GM21723 (cell line): ENCODE measurements around the gene MMAB.

Experiments
- ATAC-seq: cut with Tn5 transposase; IDR thresholded peaks from one replicate; pipeline ENCODE4 v1.9.1; 2021; ENCODE audit warnings: mild to moderate bottlenecking, moderate library complexity; ENCODE audit not compliant: unreplicated experiment

The MMAB gene

DNA sequence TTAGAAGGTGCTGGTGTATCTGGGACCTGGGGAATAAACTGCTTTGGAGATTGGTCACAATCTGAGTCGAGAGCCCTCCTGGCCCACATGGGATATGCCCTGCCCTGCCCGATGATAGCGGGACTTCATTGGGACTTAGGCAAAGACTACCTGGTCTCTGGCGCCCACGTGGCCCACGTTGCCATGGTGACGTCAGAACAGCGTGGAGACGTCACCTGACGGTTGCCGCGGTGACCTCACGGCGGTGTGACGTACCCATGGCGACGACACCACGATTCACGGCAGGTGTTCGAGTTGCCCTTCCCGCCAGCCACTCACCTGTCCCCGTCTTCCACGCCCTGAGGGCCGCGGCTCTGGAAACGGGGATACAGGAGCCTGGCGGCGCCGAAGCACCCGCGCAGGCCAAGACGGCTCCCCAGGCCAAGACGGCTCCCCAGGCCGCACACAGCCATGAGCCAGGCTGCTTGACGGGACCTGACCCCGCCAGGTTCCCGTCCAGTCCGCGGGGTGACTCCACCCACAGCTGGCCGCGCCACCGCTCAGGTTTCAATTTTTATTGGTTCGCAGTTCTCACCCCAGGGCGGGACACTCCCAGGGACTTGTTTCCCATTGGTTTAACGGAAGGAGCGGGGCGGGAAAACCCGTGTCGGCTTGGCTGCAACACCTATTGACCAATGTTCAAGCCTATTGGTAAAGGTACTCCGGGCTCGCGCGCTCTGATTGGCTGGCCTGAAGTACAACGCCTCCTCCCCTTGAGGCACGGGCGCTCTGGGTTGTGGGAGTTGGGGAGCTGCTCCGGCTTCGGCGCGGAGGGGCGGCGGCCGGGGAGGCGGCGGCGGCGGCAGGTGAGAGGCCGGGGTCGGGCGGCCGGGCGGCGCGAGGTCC is at the start of gene MMAB, which contains the start of gene MVK:
Gene MMAB, minus strand, starts transcription at position 476 of the 885 bp plus-strand sequence. Its CDS starts 24 bp downstream, at position 452.
Gene MVK, plus strand, starts transcription at position 766 of the 885 bp plus-strand sequence. CDS start 1,029 bp downstream, outside the sequence.
- peak; percentile 95 for ATAC-seq

DNA sequence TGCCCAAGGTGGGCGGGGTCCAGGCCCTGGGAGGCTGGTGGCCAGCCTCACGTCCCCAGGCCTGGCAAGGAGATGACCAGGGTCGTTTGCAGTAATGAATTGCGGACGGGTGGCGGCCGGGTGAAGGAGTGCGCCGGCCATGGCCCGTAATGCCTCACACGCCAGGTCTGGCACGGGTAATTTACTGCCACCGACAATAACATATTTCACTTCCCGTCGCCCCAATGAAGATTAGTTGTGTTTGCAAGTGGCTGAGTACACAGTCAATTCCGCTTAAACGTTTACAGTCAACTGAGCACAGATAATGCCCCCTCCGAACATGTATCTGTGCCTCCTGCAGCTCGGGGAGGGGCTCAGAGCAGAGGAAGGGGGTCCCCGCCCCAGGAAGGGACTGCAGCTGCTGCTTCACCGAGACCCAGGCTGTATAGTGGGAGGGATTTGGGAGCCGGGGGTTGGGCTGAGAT is 48.6 kb upstream of the MMAB start:
- no peak for ATAC-seq

DNA sequence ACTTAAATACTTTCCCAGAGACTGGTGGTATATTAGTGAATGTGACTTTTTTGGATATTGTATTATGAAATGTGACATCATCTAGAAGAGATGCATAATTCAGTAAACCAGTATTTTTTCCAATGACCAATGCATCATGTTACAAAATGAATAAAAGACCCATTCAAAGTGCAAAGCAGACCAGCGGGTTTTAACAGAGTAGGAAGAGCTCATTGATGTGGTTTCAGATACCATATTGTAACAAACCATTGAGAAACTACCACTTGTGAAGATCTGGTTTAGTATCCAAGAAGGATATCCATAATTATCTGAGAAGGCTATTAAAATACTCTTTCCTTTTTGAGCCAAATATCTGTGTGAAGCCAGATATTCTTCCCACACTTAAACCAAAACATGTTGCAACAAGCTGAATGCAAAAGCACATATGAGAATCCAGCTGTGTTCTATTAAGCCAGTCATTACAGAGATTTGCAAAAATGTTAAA is 47.9 kb upstream of the MMAB start:
- ATAC-seq, result no peak

DNA sequence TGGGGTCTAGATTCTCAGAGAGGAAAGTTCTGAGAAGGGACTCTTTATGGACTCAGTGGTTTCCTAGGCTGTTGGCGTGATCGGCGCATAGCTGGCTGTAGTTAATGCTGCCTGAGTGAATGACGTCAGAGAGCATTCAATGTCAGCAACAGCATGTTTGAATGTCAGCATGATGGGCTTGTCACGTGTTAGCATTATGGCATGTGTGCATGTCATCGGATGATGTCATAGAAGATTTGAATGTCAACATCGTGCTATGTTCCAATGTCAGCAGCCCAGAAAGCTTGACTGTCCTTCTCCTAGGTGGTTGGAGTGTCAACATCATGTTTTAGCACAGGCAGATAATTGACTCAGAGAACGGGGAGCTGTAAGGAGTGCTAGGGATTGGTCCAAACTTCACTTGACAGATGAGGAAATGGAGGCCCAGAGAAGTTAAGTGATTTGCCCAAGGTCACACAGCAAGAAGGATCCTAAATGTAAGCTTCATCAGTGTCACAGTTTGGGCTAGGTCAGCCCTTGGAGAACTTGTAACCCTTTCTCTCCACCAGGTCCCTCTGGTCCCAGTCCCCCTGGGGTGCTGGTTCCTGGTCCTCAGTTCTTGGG is 45.8 kb upstream of the MMAB start:
- no peak for ATAC-seq

DNA sequence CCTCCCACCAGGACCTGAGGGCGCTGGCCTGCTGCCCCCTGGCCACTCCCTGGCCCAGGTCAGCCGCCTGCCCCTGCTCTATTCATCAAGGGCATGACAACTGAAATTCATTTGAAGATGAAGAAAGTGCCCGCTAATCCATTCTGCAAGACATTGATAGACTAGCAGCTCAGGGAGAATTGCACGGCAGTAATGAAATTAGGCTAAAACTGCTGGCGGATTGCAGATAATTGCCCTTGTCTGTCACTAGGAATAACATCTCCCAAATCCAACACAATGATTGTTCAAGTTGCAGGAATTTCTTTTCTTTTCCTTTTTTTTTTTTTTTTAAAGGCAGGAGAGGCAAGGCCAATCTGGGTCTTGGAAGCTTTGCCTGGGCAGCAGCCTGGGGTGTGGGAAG is 44.8 kb upstream of the MMAB start:
- no peak for ATAC-seq

DNA sequence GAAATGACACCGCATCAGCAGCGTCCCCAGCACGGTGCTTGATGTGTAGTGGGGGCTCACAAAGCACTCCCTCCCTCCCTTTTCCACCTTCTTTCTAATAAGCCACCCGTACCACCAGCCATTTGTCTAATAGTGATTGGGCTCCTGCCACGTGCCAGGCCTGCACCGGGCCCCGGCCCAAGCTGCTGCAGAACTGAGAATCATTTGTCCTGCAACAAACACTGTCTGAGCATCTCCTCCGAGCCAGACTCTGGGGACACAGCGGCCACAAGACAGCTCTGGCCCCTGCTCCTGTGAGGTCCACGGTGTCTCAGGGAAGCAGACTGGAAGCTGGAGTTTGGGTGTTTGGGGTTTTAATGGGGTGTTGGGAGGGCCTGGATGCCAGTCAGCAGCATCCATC is 44.2 kb upstream of the MMAB start:
- ATAC-seq, result no peak

DNA sequence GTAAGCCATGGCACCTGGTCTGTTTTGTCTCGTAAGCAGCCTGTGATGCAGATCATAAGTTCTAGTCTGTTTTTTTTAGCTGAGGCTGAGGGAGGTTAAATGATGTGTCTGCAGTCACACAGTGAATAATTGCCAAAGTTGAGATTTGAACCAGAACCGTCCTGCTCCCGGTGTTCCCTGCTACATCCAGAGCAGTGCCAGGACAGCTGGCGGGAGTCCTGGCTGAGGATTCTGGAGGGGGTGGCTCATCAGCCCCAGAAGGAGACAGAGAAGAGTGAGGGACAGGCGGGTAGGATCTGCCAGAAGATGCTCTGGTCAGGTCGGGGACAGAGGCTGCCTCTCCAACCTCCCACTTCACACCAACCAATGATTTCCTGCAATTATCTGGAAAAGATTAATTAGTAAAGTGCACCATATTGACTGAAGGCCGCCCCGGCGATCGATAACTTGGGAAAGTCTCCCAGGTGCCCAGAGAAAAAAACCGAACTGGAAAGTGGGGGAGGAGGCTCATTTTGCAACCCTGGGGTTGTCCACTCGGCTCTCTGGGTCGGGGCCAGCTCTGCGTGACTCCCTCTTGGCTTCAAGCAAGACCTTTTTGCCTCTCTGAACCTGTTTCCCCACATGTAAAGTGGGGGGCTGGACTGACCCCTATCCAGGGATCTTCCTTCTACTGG is 42.4 kb upstream of the MMAB start:
- no peak for ATAC-seq

DNA sequence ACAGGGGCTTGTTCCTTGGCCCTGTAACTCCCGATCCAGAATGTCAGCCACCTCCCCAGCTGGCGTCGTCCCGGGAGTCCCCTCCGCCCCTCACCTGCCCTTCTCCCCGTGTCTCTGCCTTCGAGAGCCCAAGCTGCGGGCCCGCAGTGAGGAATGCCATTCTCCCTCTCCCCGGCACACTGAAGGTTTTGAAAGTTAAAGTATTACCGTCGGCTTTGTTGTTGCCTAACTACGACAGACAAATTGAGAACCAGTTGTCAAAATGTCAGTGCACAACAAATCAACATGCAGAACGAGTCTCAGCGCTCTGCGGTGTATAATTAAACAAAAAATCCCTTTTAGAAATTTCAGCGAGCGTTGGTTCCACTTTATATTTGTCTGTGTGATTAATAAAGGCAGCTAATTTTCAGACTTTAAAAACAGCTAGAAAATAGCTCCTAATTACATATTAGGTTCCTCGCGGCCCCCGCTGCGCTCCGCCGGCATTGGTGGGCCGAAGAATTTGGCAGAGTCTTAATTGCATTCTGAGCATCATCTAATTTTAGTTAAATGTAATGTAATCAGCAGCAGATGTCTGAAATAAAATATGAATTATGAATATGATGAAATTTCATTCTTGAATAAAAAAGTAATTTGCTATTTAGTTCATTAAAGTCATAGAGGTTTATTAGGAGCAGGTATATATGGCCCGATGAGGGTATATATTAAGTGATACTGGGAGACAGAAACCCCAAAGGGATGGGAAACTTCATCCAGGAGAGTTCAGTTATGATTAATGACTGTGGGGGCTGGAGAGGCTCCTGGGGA is 40.5 kb upstream of the MMAB start:
- ATAC-seq, result no peak

DNA sequence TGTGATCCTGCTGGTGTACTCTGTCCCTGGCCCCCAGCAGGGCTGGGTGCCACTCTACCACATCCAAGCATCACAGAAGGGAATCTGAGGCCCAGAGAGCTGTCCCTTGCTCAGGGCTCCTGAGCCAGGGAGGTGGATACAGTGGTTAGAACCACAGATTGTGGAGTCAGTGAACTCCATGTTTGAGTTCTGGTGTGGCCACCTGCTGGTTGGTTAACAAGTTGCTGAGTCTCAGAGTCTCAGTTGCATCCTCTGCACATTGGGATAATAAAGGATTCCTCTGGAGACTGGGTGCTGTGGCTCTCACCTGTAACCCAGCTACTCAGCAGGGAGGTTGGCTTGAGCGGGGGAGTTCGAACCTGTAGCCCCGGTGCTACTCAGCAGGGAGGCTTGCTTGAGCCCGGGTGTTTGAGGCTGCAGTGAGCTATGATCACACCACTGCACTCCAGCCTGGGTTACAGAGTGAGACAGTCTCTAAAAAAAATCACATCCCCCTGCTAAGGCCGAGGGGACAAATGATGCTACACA is 39.7 kb upstream of the MMAB start:
- ATAC-seq, result no peak

DNA sequence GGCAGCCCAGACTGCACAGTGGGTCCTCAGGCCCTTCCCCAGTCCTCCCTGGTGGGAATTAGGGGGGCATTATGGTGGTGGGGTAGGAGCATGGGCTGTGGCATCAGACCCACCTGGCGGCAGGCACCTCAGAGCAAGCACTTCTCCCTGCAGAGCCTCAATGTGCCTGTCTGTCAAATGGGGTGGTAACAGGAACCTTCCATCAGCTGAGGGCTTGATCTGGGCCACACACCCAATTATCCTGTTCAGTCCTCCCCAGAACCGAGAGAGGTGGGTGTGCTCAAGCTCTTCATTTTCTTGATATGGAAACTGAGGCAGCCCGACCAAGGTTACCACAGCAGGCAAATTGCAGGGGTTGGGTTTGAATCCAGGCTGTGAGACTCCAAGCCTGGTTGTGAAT is 38.7 kb upstream of the MMAB start:
- ATAC-seq, result no peak

DNA sequence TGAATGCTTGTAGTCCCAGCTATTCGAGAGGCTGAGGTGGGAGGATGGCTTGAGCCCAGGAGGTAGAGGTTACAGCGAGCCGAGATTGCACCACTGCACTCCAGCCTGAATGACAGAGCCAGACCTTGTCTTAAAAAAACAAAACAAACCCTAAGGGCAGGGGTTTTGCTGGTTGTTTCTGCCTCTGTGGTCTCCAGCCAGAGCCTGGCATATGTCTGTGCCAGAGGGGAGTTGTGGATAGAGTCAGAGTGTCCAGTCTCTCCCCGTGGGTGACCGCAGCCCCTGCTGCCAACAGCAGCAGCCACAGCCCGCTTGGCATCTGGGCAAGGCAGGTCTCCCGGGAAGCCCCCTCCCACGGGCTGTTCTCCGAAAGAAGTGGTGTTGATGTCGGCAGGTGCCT is 37.9 kb upstream of the MMAB start:
- no peak for ATAC-seq

DNA sequence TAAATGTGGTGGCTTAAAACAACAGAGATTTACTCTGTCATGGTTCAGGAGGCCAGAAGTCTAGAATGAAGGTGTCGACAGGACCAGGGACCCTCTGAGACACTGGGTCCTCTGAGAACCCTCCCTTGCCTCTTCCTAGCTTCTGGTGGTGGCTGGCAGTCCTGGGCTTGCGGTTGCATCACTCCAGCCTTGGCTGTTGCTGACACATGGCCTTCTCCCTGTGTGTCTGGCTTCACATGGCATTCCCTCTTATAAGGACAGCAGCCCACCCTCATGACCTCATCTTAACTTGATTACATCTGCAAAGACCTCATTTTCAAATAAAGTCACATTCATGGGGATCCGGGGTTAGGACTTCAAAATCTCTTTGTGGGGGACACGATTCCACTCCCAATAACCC is 37.2 kb upstream of the MMAB start:
- ATAC-seq, result no peak

DNA sequence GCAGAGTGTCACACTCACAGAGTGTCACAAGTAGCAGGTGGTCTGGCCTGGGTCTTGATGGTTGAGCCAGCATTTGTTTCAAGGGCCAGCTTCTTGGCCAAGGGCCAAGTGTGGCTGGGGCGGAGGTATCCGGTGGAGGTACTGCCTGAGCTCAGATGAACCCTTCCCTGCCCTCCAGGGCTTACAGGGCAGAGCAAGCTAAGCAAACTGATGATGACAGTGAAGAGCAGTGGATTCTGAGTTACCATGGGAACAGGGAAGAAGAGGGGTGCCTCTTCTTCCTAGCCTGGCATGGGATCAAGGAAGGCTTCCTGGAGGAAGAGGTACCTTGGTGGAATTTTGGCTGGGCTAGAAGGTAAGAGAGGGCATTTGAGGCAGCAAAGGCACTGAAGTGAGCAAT is 36.0 kb upstream of the MMAB start:
- ATAC-seq, result no peak

DNA sequence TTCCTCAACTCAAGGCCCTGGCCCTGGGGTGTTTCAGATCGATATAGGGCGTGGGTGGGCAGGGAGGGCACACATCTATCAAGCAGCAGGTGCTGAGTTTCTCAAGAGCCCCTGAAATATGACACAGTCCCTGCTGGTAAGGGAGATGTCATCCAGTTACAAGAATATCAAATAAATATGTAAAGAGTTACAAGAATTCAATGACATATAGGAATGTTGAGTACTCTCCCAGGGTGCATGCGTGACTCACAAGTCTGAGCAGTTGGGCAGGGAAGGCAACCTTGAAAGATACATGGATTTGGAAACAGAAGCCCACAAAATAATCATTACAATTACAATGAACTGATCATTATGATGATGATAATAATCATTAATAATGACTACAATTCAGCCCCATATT is 35.5 kb upstream of the MMAB start:
- ATAC-seq, result no peak

DNA sequence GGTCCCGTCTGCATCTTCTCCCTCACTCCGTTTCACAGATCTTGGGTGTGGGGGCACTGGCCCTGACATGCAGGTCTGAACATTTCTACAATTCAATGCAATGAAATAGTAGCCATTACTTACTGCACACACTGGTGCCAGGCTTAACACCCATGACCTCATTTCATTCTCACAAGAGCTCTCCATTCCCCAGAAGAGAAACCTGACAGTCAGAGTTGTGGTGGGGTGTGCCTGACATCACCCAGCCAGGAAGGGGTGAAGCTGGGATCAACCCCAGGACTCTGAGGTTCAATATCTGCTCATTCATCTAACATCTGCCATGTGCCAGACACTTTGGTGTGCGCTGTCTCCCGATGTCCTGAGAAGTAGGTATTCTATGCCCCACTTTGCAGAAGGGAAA is 35.0 kb upstream of the MMAB start:
- no peak for ATAC-seq

DNA sequence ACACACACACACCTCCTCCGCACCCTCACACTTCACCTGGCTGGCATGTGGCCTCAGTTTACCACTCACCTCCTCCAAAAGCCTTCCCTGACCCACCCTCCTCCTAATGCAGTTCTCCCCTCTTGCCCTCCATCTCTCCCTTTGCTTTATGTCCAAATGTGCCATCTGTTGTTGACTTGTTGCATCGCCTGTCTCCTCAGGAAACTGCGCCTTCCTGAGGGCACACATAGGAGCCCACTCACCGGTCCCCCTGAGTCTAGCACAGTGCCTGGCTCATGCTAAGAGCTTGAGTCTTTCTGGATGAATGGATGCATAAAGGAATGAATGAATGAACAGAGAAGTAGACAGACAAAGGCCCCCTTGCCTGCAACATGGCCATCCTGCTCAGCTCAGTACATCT is 34.3 kb upstream of the MMAB start:
- no peak for ATAC-seq

DNA sequence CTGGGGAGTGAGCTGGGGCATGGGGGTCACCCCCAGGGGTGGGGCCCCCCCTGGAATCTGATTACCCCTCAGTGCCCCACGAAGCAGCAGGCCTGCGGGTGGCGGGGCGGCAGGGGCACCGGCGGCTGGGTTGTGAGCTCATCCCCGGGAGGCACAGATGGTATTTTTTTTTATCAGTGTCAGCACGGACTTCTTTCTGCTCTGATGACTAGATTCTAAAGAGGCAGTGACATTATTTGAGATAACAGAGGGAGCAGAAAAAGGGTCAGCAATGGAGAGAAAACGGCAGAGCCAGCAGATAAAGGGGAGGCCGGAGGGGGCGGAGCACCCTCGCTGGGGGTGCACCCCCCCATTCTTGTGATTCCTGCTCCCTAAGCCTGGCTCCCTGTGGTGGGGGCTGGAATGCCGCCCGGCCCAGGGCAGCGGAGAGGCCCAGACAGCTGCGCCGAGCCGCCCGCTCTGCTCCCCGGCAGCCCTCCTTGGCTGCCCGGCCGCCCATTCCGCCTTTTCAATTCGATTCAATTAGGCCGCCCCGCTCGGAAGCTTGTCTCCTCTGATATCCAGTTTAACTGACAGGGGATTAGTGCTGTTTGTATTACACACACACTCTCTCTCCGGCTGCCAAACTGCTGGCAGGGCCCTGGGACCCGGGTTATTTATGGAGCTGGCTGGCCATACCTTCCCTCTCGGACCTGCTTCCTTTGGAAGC is 33.2 kb upstream of the MMAB start:
- ATAC-seq, result no peak

DNA sequence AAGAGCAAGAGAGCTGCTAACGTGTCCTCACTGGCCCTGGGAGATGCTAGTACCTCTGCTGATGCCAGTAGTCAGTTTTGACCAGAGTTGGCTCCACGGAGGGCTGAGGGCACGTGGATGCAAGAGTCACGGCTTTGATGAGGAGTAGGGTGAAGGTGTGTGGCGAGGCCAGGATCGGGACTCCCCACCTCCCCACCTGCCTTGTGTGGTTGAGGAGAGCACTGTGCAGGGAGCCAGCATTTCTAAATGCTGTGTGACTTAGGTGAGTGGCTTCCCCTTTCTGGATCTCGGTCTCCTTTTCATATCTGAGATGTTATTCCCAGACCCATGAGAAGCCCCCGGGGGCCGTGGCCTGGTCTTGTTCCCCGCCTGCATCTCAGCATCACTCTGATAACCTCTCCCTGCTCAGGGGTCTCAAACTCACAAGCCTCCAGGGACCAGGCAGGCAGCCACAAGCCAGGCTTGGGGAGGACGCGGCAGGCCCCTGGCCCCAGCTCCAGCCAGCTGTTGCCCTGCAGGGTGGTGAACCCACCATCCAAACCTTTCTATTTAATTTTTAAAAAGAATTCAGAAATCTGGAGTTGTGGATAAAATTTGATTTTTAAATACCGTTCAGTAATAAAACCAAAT is 32.4 kb upstream of the MMAB start:
- no peak for ATAC-seq

DNA sequence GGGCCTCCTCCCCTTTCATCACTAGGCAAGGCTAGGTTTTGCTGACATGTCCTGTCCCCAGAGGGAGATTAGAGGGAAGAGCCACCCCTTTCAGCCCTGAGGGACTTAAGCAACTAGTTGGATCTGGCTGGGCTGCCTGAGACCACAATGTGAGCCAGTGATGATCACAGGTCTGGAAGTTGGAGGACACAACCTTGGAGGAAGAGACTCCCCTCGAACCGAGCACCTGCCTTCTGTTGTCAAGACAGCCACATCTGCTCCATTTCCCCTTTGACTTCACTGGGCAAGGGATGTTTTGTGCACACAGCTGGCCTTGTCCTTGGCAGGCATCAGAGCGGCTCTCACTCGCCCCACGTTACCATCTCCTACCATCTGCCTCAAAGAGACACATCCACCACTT is 31.7 kb upstream of the MMAB start:
- ATAC-seq, result no peak
